ENCODE results near the gene HTT.

DNA sequence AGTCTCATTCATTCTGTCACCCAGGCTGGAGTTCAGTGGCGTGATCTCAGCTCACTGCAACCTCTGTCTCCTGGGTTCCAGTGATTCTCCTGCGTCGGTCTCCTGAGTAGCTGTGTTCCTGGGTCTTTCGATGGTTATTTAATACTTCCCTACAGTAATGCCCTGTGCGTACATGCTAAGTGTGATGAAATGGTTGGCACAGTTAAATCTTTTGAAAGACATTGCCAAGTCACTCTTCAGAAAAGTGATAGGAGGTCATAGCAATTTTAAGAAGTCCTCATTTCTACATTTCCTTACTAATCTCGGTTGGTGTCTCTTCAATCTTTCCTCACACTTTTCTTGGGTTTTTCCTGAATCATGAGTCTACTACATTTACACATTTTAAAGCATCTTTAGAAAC is 14.5 kb upstream of the HTT start:
- no peak for TF ChIP-seq POLR2A (IDR thresholded peaks at IDR 0.05)
- TF ChIP-seq, protein P1, sequence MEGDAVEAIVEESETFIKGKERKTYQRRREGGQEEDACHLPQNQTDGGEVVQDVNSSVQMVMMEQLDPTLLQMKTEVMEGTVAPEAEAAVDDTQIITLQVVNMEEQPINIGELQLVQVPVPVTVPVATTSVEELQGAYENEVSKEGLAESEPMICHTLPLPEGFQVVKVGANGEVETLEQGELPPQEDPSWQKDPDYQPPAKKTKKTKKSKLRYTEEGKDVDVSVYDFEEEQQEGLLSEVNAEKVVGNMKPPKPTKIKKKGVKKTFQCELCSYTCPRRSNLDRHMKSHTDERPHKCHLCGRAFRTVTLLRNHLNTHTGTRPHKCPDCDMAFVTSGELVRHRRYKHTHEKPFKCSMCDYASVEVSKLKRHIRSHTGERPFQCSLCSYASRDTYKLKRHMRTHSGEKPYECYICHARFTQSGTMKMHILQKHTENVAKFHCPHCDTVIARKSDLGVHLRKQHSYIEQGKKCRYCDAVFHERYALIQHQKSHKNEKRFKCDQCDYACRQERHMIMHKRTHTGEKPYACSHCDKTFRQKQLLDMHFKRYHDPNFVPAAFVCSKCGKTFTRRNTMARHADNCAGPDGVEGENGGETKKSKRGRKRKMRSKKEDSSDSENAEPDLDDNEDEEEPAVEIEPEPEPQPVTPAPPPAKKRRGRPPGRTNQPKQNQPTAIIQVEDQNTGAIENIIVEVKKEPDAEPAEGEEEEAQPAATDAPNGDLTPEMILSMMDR (IDR thresholded peaks at IDR 0.05), result no peak
- TF ChIP-seq POLR2AphosphoS5 (IDR thresholded peaks at IDR 0.05), result no peak
- TF ChIP-seq EP300 (IDR thresholded peaks at IDR 0.05), result no peak

All from upper lobe of left lung (tissue), 4 donors.